Measurements from ENCODE around the gene SLC9A7. TPM values are rescaled to one million over a fixed set of nuclear protein-coding genes. Genes with fewer than 3 reads are reported as not detected.

Gene SLC9A7
- total and polyA plus RNA-seq, 4 donors, result 2.3 to 13.2 (median 3.1) TPM

GRCh38 chrX:46698691-46699090, 60.2 kb downstream of the SLC9A7 start:
- WGBS, result 97% methylated on average over 3 of the region's 3 CpGs
- Histone ChIP-seq H3K9me3 (ENCODE audit: control insufficient read depth in 4 of 4, low read length in 3 of 4) (no peaks in the 10 kb centered on the region), H3K9ac (ENCODE audit: low read depth in 1 of 2, low read length in 2 of 2) (no peak overlapping the region), H3K27ac (ENCODE audit: low read depth in 1 of 2, low read length in 2 of 2) (no peak overlapping the region), H3K4me3 (ENCODE audit: low read depth in 1 of 3, low read length in 3 of 3) (no peak overlapping the region), H3K36me3 (ENCODE audit: control insufficient read depth in 4 of 4, insufficient read depth in 3 of 4, low read depth in 1 of 4, low read length in 3 of 4) (no peaks in the 10 kb centered on the region), H3K4me1 (ENCODE audit: control insufficient read depth in 4 of 4, insufficient read depth in 4 of 4, low read length in 3 of 4) (no peaks in the 10 kb centered on the region), H3K27me3 (ENCODE audit: control insufficient read depth in 4 of 4, insufficient read depth in 4 of 4, low read length in 3 of 4) (no peaks in the 10 kb centered on the region)
- TF ChIP-seq MAX (IDR thresholded peaks at IDR 0.05), result no peak
- no peak for TF ChIP-seq EGR1 (IDR thresholded peaks at IDR 0.05; ENCODE audit: low read depth in 2 of 2)
- TF ChIP-seq FOXA2 (IDR thresholded peaks at IDR 0.05), result no peak
- TF ChIP-seq RXRA (IDR thresholded peaks at IDR 0.05), result no peak
- no peak for TF ChIP-seq NR2F2 (IDR thresholded peaks at IDR 0.05)
- no peak for TF ChIP-seq ZBTB33 (IDR thresholded peaks at IDR 0.05)
- no peak for TF ChIP-seq FOXA1 (IDR thresholded peaks at IDR 0.05)
- no peak for TF ChIP-seq GABPA (IDR thresholded peaks at IDR 0.05 in 1 of 2, conservative IDR thresholded peaks at IDR 0.05 in 1 of 2)
- no peak for TF ChIP-seq REST (IDR thresholded peaks at IDR 0.05)
- no peak for TF ChIP-seq YY1 (IDR thresholded peaks at IDR 0.05)
- no peak for TF ChIP-seq SP1 (IDR thresholded peaks at IDR 0.05)
- no peak for TF ChIP-seq HNF4G (IDR thresholded peaks at IDR 0.05)
- TF ChIP-seq JUND (IDR thresholded peaks at IDR 0.05), result no peak
- no peak for TF ChIP-seq ATF3 (IDR thresholded peaks at IDR 0.05)
- no peak for DNase-seq (ENCODE audit: low spot score)

- no peak for DNase-seq (ENCODE audit: low spot score)
- H3K27me3 ChIP-seq (ENCODE audit: control insufficient read depth in 4 of 4, insufficient read depth in 4 of 4, low read length in 3 of 4), result peaks cover 0 to 7% (median 0%) of the 10 kb centered on the region in 4 donors
- no peaks in the 10 kb centered on the region for H3K36me3 ChIP-seq (ENCODE audit: control insufficient read depth in 4 of 4, insufficient read depth in 3 of 4, low read depth in 1 of 4, low read length in 3 of 4)
- TF ChIP-seq NR2F2 (IDR thresholded peaks at IDR 0.05) (no peak), YY1 (IDR thresholded peaks at IDR 0.05) (no peak), REST (IDR thresholded peaks at IDR 0.05) (no peak), HNF4G (IDR thresholded peaks at IDR 0.05) (no peak), JUND (IDR thresholded peaks at IDR 0.05) (no peak), ZBTB33 (IDR thresholded peaks at IDR 0.05) (no peak)
- no peak overlapping the region for H3K4me3 ChIP-seq (ENCODE audit: low read depth in 1 of 3, low read length in 3 of 3)
- 92% methylated on average over 1 of the region's 1 CpG for WGBS
- no peak overlapping the region for H3K9ac ChIP-seq (ENCODE audit: low read depth in 1 of 2, low read length in 2 of 2)
- no peaks in the 10 kb centered on the region for H3K4me1 ChIP-seq (ENCODE audit: control insufficient read depth in 4 of 4, insufficient read depth in 4 of 4, low read length in 3 of 4)
- H3K9me3 ChIP-seq (ENCODE audit: control insufficient read depth in 4 of 4, low read length in 3 of 4), result no peaks in the 10 kb centered on the region
- no peak overlapping the region for H3K27ac ChIP-seq (ENCODE audit: low read depth in 1 of 2, low read length in 2 of 2)
Measured at GRCh38 chrX:46695491-46695890, 63.4 kb downstream of the SLC9A7 start.
